Neural progenitor cell (in vitro differentiated cells): Measurements from ENCODE around the gene CCR7.

Experiments used
- CTCF ChIP-seq: fragments of 200-600 bp; sonication (generic); IDR thresholded peaks from 2 replicates; pipeline ENCODE4 v1.5.1; 2017; ENCODE audit warnings: antibody characterized with exemption, mild to moderate bottlenecking
- EZH2 ChIP-seq: fragments of 200-600 bp; sonication (generic); IDR thresholded peaks from 2 replicates; pipeline ENCODE4 v1.6.1; 2017; ENCODE audit warnings: antibody characterized with exemption, mild to moderate bottlenecking, moderate library complexity

DNA sequence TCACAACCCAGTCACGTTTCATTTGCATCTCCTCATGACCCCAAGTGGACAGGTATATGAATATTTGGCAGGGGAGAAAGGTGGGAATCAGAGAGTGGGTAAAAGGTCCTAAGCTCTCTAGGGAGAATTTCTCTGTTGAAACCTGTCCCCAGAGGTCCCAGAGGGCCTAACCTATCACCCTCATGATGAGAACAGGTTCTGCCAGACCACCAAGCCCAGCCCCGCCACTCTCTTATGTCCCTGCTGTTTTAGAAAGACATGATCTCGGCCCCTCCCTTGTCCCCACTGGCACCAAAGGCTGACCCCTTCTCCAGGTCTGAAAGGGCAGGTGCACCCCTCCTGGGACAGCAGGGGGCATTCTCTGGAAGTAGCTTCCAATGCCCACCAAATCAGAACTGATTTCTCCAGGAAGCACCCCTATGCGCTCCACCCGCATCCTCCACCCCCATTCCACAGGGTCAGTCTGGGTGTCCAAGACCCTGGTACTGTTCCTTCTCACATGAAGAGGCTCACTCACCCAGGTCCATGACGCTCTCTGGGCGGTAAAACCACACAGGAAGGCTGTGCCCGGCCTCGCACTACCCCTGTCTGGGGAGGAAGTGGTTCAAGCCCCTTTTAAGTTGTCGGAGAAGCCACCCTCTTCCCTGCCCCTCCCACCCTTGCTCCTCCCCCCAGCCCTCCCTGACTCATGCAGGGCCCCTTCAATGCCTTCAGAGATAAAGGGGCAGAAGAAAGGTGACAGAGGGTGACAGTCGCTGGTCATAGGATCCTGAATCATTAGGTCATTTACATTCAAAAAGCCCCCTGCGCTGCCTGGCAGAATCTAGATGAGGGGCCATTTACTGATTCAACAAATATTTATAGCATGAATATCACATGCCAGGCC, at the start of gene CCR7:
- TF ChIP-seq CTCF (no peak), EZH2 (no peak)
